Activated T-cell treated with anti-CD3 and anti-CD28 coated beads, Interleukin-2, amount 50 U/mL, for 4 hours (primary cell): ENCODE data around the gene FLACC1. TPM values are rescaled to one million over a fixed set of nuclear protein-coding genes. Genes with fewer than 3 reads are reported as not detected.
"Not testable (repeated sequence)": the region's sequence is repeated elsewhere in the genome, so short reads cannot be mapped to it uniquely, and the experiment has no call there.

Source experiments
- ATAC-seq, 2 donors: fragments of 200-7000 bp; cut with Tn5 transposase; one replicate each; pipeline ENCODE4 v1.10.0; 2021
- DNase-seq: peaks from one replicate; pipeline ENCODE4 v3.0.0-alpha.2; 2020
- H3K27me3 Mint-ChIP-seq: one replicate; pipeline ENCODE4 v1.8.0; 2021; ENCODE audit warnings: low read depth, mixed read lengths
- H3K36me3 Mint-ChIP-seq: one replicate; pipeline ENCODE4 v1.8.0; 2022; ENCODE audit warnings: mixed read lengths; ENCODE audit not compliant: insufficient read depth
- H3K4me1 Mint-ChIP-seq: one replicate; pipeline ENCODE4 v1.8.0; 2021; ENCODE audit warnings: low read depth, mixed read lengths
- H3K4me3 Mint-ChIP-seq: one replicate; pipeline ENCODE4 v1.8.0; 2021; ENCODE audit warnings: mild to moderate bottlenecking, moderate library complexity, mixed read lengths
- H3K9me3 Mint-ChIP-seq: one replicate; pipeline ENCODE4 v1.8.0; 2021; ENCODE audit warnings: mixed read lengths
- total RNA-seq, 3 donors: library from RNA; stranded (reverse); gene quantifications; one replicate each; pipeline ENCODE4 v1.2.1, GENCODE V29; 2021

Gene FLACC1
- total RNA-seq, 3 donors from 2014 or later = 0.63 to 1.5 (median 0.87) TPM

DNA sequence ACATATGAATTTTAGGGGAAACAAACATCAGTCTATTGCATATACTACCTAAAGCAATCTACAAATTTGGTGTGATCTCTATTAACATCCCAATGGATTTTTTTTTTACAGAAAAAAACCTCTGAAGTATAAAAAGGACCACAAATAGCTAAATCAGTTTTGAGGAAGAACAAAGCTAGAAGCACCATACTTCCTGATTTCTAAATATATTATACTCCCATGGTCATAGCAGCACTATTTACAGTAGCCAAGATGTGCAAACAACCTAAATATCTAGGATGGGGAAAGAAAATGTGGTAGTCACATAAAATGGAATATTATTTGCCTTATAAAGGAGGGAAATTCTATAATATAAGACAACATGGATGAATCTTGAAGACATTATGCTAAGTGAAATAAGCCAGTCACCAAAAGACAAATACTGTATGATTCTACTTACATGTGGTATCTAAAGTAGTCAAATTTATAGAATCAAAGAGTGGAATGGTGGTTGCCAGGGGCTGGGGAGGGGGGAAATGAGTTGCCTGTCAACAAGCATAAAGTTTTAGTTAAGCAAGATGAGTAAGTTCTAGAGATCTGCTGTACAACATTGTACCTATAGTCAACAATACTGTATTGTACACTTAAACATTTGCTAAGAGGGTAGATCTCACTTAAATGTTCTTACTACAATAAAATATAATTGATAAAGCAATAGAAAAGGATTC lies 114.4 kb downstream of the FLACC1 start:
- ATAC-seq = peak; percentile 40 to 58
- Mint-ChIP-seq H3K36me3 (peaks cover 35% of the 10 kb centered on the region), H3K27me3 (no peaks in the 10 kb centered on the region), H3K9me3 (peaks cover 18% of the 10 kb centered on the region), H3K4me1 (peaks cover 69% of the 10 kb centered on the region), H3K4me3 (no peak overlapping the region)
- no peak for DNase-seq

DNA sequence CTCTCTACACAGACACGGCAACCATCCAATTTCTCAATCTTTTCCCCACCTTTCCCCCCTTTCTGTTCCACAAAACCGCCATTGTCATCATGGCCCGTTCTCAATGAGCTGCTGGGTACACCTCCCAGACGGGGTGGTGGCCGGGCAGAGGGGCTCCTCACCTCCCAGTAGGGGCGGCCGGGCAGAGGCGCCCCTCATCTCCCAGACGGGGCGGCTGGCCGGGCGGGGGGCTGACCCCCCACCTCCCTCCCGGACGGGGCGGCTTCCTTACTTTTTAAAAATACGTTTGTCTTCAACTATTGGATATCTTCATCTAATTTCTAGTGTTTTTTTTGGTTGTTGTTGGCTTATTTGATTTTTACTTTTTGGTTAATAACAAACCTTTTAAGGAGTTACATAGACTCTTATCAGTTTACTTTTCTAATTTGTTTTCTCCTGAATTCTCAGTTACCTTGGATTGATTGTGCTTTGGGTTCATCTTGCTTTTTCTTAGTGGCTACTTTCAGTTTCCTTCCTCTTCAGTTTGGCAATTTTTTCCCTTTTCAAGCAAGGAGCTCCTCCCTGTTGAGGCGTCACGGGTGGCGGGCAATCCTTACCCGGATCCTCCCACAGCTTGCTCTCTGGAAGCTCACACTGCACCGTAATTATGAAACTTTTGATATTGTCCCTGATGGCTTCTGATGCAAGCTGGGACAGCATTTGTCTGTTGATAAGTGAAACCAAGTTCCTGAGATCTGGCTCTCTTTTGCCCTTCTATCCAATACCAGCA lies 117.8 kb downstream of the FLACC1 start:
- not testable (repeated sequence) for H3K4me3 Mint-ChIP-seq, DNase-seq, ATAC-seq, H3K27me3 Mint-ChIP-seq
- peaks cover 37% of the 10 kb centered on the region for H3K36me3 Mint-ChIP-seq
- H3K4me1 Mint-ChIP-seq = peaks cover 66% of the 10 kb centered on the region
- peaks cover 18% of the 10 kb centered on the region for H3K9me3 Mint-ChIP-seq

Other genes starting within 250 kb of the FLACC1 start
- 100 to 1,000 TPM; 279 to 340 (median 291) TPM for gene CFLAR, start 241.2 kb downstream of the FLACC1 start, total RNA-seq
- gene CASP10, start 174.2 kb downstream of the FLACC1 start, total RNA-seq = 1 to 10 TPM; 3.4 to 4.8 (median 4.4) TPM
- gene CASP8, start 96.8 kb downstream of the FLACC1 start, total RNA-seq = 10 to 100 TPM; 31.6 to 45.8 (median 36.9) TPM
- 10 to 100 TPM; 18.1 to 18.4 (median 18.4) TPM for gene TRAK2, start 94.1 kb upstream of the FLACC1 start, total RNA-seq
- 10 to 100 TPM; 10.8 to 15.9 (median 11.9) TPM for gene STRADB, start 94.4 kb upstream of the FLACC1 start, total RNA-seq